HCEC 1CT (cell line): ENCODE results near the gene SLC22A13.
"Not testable (repeated sequence)": the region's sequence is repeated elsewhere in the genome, so short reads cannot be mapped to it uniquely, and the experiment has no call there.

Source experiments
- DNase-seq: peaks from one replicate; pipeline ENCODE4 v3.0.0-alpha.2; 2017

SLC22A13 gene

DNA sequence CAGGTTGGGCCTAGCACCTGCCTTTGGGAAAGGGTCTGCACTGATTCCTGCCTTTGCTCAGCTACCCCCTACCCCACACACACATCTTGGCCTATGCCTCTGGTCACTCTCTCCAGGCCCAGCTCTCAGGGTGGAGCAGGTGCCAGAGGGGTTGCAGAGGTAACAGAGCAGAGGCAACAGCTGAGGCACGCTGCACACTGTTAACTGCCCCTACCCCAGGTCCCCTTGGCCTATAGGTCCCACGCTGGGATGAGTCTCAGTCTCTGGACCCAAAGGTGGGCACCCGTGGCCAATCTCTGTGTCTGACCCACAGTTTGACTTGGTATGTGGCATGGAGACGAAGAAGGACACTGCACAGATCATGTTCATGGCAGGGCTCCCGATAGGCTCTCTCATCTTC, 41.3 kb downstream of the SLC22A13 start:
- DNase-seq, result no peak

DNA sequence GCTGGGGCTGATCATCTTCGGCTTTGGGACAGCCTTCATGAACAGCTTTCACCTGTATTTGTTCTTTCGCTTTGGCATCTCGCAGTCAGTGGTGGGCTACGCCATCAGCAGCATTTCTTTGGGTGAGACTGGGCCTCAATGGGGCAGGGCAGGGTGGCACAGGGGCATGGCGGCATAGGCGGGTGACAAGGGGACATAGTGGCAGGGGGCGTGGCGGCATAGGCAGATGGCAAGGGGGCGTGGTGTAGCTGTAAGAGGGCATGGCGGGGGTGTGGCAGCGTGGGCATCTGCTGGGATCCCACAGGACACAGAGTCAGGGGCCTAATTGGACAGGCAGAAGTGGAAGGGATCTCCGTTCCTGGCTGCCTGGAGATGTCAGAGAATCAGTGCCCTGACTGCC, 42.0 kb downstream of the SLC22A13 start:
- no peak for DNase-seq

DNA sequence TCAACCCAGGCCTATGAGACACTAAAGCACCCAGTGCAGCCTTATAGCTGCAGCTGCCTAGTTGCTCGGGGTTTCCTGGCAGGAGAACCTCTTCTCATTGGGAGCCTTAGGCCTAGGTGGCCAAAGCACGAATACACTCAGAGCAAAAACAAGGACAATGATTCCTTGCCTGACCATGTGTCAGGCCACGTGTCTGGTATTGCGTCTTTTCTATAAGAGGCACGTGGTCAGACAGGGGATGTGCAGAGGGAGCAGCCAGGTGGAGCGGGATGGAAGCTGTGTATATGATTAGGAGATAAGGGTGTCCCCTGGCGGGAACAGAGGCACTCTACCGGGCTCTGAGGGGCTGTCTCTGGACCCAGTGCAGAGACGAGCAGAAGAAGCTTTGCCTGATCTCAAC, 42.8 kb downstream of the SLC22A13 start:
- DNase-seq, result no peak

DNA sequence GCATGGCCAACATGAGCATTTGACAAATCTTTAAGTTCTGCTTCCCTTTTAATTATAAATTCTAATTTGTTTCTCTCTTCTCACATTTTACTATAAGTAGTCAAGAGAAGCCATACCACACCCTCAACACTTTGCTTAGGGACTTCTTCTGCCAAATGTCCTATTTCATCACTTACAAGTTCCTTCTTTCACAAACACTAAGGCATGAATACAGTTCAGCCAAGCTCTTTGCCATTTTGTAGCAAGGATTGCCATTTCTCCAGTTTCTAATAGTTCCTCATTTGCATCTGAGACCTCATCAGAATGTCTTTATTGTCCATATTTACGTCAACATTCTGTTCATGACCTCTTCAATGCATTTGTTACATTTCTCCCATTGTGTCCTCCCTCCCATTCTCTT, 45.9 kb downstream of the SLC22A13 start:
- DNase-seq, result no peak

DNA sequence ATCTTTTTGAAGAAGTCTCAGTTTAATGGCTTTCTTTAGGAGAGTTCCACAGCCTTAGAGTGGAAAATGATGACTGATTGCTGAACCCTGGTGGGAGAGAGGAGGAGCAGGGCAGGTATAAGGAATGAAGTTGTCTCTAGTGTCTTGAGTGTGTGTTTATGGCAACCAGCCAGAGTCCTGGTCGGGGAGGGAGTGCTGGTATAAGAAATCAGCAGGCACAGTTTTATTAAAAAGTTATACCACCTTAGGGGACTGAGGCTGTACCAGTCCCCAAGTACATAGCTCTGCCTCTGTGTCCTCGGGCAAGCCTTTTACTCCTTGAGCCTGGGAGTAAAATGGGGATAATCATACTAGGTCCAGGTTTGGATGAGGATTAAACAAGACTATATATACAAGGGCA, 46.3 kb downstream of the SLC22A13 start:
- no peak for DNase-seq

DNA sequence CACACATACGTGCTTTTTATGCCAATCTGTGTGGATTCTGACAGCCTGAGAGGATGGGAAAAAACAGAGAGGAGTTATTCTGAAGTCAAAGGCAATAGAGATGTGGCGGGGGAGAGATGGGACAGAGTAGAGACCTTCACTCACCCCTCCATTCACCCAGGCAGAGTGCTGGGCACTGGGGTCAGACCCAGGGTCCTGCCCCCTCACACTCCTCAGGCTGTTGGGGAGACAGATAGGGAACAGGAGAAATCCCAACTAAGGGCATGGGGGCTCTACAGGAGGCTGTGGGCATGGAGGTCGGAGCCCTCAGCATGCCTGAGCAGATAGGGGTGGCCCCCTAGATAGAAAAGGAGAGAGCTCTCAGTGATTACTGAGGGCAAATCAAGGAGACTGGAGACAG, 46.7 kb downstream of the SLC22A13 start:
- no peak for DNase-seq

DNA sequence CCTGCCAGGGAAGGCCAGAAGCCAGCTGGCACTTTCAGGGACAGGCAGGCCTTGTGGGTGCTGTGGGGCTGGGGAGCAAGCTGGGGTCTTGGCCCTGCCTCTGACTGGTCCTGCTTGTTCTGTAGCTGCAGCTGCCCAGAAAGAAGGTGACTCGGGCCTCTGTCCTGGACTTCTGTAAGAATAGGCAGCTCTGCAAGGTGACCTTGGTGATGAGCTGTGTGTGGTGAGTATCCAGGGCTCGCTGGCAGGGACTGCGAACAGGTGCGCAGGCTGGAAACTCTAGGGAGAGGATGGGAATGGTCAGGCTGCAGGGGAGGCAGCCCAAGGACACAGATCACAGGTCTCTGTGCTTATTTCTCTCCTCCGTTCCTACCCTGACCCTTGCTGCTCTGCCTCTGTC, 47.7 kb downstream of the SLC22A13 start:
- no peak for DNase-seq

DNA sequence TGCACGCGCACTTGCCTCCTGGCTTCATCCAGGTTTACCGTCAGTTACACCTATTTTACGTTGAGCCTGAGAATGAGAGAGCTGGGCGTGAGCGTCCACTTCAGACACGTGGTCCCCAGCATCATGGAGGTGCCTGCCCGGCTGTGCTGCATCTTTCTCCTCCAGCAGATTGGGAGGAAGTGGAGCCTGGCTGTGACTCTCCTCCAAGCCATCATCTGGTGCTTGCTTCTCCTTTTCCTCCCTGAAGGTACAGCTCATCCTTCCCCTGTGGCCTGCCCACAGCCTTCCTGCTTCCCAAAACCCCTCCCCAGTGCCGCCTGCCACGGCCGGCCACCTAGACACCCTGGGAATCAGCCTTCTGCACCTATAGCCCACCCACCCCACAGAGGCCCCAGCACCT, 48.1 kb downstream of the SLC22A13 start:
- no peak for DNase-seq

DNA sequence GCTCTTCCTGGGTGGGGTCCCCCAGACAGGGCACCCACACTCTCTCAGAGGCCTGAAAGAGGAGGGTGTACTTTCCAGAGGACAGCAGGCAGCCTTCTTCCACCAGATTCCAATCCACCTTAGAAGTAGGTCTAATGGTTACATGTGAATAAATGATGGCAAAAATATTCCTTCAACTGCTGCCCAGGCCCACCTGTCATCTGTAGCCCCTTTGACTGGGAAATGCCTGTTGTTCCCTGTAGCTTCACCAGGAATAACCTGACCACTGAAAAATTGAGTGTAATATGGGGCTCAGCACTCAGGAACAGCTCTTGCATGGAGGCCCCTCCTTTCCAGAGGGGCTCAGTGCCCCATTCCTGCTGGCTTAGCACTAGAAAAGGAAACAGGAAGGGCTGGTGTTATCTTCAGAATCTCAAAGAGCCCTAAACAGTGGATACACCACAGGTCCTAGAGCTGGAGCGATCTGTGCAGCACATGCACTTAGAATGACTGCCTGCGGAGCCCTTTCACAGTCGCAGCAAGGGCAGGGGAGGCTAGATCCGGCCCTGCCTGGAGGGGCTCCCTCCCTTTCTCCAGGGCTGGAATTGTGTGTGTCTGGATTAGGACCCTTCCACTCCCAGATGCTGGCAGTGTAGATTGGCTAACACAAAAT, 48.6 kb downstream of the SLC22A13 start:
- DNase-seq, result no peak

DNA sequence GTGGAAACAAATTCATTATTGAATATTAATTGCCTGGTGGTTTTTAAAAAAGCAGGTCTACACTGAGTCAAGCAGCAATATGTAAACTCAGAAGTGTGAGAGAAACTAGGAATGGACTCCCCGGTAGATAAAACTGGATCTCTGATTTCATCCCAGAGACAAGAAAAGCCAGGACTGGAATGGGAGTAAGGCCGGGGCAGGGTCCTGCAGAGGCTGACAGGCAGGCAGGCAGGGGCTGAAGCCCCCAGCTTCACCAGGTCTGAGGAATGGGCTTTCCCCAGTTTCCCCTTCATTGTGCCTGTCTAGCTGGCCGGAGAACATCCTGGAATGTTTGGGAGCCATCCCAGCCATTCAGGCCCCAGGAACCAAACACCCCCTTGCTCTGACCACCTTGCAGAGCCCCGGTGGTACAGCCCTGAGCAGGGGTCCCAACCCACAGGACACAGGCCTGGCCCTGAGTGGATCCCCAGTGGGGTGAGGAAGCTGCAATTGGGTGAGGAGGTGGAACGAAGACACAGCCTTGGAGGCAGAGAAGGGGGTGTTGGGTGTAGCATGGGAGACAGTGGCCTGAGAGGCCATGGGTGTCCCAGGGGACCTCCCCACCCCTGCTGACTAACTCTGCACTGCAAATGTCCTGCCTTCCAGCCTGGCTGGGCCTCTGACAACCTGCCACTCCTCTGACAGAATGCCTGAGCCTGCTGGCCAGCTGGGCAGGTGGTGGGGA, 49.3 kb downstream of the SLC22A13 start:
- DNase-seq, result no peak

DNA sequence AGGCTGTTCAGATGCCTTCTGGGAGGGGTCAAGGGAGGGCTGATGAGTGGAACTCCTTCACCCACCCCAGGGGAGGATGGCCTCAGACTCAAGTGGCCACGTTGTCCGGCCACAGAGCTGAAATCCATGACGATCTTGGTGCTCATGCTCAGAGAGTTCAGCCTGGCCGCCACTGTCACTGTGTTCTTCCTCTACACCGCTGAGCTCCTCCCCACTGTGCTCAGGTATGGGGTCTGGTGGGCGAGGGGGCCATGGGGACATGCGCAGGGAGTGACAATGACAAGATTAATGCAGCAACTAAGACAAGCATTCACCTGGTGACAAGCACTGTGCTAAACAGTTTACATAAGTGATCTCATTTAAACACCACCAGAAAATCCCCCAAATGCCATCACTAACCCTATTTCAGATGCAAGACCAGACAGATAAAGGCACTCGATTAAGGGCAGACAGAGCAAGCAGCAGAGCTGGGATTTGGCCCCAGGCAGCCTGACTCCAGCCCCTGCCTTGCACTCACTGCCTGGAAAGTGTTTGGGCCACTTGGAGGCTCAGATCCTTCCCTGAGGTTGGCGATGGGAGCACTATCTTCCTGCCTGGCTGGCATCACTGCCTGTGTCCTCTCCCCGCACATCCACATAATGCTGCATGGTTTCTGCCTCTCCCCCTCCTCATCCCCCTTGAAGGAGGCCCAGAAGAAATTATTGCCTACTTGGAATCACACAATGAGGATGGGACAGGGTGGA, 50.0 kb downstream of the SLC22A13 start:
- DNase-seq, result no peak

DNA sequence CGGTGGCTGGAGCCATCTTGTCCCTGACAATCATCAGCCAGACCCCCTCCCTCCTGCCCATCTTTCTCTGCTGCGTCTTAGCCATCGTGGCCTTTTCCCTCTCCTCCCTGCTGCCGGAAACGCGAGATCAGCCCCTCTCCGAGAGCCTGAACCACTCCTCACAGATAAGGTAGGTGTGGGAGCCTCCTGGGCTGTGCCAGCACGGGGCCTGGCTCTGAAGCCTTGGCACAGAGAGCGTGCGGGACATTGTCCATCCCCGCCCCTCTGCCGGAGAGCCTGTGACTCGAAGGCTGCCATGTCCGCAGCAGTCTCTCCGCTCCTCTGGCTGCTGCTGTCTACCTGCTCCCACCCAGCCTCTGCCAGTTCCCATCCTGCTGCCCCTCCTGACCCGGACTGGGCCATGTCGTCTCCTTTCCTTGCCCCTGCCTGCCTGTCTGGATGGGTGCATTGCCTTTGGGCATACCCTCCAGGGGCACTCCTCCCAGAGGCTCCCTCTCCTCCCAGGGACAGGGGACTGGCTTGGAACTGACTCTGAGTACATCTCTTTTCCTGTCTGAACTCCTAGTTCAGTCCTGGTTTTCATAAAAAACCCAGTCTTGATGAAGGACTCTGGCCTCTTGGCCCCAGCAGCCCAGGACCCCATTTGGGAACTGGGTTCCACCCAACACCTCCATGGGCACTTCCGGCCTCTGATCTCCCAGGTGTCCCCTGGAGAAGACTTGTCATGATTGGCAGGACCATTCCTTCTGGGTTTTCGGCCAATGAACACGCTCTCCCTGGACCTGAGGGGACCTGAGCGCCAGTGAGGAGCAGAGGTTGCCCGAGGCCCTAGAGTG, 51.0 kb downstream of the SLC22A13 start:
- no peak for DNase-seq

DNA sequence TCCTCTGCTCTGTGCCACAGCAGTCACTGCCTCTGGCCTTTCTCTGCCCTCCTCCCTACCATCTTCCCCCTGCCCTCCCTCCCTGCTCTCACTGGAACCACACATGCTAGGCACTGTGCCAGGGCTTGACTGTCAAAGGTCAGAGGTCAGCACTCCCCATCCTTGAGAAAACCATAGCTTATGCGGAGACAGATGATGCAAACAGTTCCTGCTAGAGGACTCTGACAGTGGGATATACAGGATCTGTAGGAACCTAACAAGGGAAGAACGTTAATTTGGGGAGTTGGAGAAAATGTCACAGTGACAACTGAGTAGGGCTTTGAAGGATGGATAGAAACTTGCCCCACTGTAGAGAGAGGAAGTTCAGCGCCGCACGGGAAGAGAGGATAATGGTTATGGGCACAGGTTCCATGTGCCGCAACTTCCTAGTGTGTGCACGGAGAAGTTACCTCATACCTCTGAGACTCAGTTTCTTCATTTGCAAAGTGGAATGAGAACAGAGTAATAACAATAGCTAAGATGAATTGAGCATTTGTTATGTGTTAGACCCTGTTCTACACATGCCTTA, 51.7 kb downstream of the SLC22A13 start:
- no peak for DNase-seq

DNA sequence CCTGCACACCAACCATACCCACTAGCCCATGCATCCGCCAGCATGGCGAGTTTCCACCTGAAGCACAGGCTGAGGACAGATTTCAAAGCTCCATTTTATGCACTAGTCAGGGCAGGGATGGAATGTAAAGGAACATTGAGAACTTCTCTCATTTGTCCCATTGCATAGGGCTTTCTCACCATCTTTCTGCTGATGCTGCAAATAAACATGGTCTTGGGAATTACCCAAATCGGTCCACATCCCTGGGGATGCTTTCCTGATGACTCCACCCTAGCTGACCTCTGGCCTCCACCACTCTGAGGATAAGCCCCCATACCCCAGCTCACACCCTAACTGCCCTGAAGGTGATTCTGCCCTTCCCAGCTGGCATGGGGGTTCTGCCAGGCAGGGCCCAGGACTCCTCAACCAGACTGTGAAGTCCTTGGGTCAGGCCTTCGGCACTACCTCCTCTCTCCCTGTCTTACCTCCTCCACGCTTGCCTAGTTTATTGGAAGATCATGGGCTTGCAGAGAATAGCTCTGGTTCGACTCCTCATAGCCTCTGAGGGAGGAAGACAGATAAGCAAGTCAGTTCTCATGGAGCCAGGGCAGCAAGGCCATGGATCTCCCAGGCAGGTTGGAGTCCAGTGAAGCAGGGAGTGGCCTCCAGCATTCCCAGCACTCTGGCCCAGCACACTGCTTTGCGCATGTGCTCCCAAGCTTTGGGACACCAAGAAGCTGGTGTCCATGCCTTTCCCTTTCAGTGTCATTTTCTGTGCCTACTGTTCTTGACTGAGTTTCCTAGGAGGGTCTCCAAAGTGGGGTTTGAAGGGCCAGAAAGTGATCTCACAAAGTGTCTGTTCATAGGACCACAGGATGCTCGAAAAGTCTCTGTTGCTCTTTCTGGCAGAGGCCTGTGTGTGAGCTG, 53.4 kb downstream of the SLC22A13 start:
- no peak for DNase-seq

DNA sequence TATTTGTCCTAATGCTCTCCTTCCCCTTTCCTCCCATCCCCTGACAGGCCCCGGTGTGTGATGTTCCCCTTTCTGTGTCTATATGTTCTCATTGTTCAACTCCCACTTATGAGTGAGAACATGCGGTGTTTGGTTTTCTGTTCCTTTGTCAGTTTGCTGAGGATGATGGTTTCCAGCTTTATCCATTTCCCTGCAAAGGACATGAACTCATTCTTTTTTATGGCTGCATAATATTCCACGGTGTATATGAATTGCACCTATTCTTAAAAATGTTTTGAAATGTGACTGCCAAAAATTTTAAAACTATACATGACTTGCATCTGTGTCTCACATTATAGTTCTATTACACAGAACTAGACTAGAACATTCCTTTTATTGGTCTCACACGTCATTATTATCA, 55.0 kb downstream of the SLC22A13 start:
- not testable (repeated sequence) for DNase-seq

DNA sequence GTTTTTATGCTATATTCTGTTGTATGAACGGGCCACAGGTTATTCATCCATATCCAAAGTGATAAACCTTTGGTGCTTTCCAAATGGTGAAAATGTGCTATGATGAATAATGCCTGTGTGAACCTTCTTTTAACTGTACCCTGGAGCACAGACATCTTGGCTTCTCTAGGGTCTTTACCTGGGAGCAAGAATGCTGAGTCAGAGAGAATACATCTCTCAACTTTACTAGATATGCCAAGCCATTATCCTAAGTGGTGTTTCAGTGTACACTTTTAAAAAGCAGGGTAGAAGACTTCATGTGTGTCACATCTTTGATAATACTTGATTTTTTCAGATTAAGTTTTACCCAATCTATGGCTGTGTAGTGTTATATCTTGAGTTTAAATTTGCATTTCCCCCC, 57.4 kb downstream of the SLC22A13 start:
- DNase-seq, result no peak

DNA sequence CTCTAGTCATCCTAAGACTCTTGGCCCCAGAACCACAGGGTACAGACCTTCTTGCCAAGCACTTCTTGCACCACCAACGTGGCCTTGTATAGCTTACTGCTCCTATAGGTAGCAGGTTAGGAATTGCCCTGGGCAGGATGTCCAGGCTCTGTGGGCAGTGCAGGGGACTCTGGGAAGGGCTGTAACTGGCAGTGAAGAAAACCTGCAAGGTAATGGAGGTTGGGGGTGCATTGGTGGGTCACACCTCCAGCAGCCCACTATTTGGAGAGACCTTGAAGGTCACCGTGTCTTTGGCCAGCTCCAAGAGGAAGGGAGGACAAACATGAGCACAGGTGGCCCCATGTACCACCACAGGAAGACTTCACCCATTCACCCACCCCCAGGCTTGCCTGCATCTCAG, 59.6 kb downstream of the SLC22A13 start:
- no peak for DNase-seq

DNA sequence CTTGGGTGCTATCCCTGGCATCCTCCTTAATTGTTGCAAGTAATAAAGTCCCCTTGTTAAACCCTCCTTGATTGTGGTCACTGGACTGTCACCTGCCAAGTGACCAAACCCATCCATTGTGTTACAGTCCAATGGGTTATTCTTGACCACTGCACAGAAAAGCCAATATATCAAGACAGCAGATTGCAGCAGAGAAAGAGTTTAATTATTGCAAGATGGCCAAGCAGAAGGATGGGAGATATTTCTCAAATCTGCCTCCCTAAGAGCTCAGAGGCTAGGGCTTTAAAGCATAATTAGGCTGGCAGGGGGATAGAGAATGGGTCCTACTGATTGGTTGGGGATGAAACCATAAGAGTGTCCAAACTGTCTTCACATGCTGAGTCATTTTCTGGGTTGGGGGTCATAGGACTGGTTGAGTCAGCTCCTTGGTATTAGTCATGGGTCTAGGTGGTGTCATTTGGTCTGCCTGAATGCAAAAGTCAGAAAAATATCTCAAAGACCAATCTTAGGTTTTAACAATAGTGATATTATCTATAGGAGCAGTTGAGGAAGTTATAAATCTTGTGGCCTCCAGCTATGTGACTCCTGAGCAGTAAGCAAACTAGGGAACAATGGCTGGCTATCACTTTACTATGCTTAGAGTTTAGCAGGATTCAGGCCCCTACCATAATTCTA, 61.9 kb downstream of the SLC22A13 start:
- peak; percentile 66 for DNase-seq
